HG03025 (cell line): Measurements from ENCODE around the gene FOLR2.

Experiments
- ATAC-seq: cut with Tn5 transposase; IDR thresholded peaks from one replicate; pipeline ENCODE4 v1.9.1; 2021; ENCODE audit warnings: mild to moderate bottlenecking, moderate library complexity; ENCODE audit not compliant: unreplicated experiment, low FRiP score

The FOLR2 gene

DNA sequence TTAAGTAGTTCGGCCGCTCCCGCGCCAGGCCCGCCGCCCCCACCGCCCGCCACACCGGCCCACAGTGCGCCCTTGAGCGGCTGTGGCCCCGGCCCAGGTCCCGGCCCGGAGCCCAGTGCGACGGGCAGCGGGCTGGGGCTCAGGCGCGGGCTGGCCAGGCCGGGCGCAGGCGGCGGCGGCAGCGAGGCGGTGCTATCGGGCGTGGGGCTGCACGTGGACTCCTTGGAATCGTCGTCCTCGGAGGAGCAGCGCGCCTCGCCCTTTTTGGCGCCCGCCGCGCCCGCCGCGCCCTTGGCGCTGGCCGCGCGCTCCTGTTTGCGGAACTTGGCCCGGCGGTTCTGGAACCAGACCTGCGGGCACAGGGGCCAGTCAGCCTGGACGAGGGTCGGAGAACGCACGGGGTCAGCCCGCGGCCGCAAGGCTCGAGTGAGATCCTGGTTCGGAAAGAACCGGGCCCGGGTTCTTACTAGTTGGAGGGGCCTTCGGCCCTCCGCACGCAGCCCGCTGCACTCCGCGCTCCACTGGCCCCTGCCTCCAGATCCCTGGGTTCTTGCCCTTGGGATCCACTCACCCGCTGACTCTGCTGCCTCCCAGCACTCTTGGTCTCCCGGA lies 23.4 kb downstream of the FOLR2 start:
- no peak for ATAC-seq

DNA sequence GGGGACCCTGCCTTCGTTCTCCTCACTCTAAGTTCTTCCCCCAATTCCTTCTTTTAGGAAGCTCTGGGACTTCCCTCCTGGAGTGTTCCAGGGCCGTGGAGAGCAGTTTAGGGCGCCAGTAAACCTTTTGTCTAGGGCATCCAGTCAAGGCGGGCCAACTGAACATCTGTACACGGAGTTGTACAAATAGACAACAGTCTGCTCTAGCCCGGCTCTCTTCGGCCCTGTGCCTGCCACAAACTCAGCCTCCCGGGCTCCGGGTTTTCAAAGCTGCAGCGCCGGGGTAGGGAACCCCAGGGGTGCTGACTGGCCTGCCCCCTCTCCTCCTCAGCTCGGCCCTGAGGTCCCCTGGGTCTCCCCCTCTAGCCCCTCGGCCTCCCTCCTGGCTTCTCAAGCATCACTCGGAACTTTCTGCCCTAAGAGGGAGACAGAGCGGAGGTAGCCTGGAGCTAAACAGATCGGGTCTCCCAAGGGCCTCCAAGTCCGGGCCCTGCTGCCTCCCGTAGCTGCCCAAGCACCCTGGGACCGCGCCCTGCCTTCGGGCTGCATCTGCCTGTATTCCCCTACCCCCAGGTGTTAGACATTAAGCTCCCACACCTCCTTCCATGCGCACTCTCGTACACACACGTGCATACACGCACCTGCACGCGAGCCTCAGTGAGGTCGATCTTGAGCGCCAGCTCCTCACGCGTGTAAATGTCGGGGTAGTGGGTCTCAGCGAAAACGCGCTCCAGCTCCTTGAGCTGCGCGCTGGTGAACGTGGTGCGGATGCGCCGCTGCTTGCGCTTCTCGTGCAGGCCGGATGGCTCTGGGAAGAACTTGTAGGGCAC lies 24.1 kb downstream of the FOLR2 start:
- ATAC-seq: no peak

DNA sequence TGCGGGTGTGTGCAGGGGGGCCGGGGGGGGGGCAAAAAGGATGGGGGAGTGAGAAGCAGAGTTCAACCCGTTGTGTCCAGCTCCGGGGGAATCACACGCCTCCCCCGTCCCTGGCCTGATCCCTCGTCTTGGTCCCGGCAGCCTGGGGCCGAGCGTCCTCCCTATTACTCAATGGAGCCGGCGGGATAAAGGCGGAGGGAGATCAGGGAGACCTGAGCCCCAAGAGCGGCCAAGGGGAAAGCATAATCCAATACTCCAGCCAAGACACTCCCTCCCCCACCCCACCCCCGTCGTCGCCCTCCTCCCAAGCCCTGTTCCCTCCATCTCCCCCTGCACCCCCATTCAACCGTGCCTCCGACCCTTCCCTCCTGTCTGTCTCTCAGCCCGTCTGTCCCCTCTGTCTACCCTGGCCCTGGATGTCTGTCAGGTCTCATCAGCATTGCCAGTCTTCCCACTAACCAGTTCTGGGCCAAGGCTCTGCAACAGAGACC lies 24.7 kb downstream of the FOLR2 start:
- no peak for ATAC-seq

DNA sequence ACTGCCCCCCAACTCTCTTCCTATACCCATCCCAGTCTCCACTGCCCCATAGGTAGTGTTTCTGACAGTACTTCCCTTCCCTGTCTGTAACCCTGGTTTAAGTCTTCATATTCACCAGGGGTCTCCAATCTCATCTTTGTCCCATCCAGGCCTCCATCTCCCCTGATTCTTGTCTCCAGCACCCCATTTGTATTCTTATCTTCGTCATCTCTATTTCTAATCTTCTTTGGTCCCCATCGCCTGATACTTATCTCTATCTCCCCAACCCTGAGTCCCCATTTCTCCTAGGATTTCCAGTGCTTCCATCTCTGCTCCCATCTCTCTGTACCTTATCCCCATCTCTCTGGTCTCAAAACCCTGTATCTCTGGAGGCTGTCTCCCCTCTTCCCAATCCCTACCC lies 25.5 kb downstream of the FOLR2 start:
- ATAC-seq: no peak

DNA sequence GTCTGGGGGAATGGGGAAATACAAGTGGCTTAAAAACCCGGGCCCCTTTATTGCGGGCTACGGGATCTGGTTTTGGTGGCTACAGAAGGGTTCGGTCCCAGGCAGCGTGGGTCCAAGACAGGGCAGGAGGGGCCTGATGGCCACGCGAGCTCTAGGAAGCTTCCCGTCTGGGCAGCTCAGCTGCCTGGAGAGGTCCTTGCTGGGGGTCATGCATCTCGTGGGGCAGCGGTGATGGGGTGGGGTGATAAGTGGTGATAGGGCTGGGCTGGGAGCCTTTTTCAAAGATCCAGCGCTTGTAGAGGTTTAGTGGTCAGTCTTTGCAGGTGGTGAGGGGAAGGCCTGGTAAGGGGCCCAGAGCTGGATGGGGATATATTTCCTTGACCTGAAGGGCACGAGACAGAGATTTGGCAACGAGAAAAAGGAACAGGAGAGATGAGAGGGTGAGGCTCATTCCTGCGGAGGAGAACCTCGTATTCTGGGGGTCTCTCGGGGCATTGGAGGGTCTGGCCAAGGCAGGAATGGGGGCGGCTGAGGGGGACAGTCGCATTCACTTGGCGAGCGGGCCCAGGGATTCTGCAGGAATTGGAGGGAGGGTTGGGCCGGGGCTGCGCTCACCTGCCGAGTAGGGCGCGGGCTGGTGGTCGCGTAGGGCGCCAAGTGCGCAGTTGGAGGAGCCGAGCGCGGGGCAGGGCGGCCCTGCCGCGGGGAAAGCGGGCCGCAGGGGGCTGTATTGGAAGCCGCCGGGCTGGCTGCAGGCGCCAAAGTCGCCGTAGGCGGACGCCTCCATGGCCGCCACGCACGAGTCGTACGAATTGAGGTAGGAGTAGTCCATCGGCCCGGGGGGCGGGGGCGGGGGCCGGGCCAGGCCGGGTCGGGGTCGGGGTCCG lies 26.8 kb downstream of the FOLR2 start:
- no peak for ATAC-seq

DNA sequence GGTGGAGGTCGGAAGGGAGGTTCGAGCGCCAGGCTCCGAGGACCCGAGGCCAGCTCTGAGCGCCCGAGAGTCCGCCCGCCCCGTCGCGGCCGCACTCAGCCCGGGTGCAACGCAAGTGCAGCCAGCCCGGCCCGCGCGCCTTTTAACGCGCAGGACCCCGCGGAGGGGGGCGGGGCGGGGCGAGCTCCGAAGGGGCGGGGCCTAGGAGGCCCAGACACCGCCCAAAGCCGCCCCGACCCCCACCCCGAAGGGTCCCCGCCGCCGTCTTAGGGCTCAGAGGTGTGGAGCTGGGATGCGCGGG lies 27.4 kb downstream of the FOLR2 start, which contains the start of gene PHOX2A:
TSS of gene PHOX2A (minus strand) at position 117 of the 301 bp plus-strand sequence. CDS start 172 bp downstream, outside the sequence.
- no peak for ATAC-seq

DNA sequence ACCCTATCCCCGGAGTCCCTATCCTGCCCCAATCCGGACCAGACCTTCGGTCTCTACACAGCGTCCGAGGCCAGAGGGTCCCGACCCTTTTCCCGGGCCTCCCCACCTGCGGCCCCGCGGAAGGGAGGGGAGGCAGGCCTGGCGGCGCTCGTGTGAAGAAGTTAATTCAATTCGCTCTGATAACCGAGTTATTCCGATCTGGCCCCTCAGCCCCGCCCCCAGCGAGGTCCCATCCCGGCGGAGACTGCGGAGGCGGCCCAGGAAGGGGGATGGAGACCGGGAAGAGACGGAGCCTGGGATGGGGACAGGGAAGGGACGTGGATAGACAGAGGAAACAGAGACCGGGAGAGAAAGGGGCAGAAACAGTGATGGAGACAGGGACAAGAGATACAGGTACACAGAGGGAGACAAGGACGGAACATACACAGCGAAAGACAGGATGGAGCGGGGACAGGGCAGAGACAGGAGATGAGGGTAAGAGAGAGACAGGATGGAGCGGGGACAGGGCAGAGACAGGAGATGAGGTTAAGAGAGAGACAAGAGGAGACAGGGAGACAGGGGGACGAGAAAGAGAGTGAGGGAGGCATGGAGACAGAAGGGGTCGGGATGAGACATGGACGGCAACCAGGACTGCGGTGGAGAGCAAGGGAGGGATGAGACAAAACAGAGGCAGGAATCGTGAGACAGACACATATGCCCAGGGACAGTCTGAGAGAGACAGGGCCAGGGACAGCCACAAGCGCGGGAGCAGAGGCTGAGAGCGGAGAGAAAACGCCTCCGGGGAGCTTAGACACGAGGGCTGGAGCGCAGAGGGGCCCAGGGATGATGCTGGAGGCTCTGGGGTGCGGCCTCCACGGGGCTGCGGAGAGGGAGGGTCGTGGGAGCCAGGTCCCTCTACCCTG lies 28.0 kb downstream of the FOLR2 start:
- no peak for ATAC-seq

DNA sequence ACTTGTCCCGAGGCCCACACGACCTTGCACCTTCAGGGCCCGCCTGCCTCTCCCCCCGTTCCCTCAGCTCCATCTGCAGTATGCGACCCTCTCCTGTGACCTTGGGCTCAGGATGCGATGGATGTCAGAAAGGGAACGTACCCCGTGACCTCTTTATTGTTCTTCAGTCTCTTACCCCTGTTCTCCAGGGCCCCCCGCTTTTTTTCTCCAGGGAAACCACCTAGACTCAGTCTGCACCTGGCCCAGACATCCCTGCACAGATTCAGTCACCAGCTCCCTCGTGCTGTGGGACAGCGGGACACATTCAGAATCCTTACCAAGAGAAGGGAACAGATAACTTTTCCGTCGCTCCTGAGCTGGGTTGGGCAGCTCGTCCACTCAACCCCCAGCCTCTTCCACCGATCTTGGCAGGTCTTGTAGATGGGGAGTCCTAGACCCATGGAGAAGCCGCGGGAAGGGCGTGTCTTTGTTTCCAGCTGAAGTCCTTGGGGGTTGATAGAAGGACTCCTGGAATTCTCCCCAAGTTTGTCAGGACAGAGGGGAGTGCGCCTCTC lies 28.7 kb downstream of the FOLR2 start:
- no peak for ATAC-seq

DNA sequence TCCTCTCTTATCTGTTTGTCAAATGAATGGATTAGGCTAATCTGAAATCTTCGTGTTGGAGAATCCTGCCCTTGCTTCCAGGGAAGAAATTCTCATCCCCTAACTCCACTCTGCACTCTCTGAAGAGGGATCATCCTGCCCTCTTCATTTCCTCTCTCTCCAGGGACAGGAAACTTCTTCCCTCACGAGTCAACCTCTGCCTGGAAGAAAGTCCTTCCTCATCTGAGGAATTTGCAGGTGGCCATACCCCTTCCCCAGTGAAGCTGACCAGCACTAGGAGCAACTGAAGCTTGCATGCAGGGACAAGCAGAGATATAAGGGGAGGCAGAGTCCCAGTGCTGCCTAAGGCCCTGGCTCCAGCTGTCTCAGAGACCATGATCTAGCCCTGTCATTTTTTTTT lies 31.0 kb downstream of the FOLR2 start:
- no peak for ATAC-seq

DNA sequence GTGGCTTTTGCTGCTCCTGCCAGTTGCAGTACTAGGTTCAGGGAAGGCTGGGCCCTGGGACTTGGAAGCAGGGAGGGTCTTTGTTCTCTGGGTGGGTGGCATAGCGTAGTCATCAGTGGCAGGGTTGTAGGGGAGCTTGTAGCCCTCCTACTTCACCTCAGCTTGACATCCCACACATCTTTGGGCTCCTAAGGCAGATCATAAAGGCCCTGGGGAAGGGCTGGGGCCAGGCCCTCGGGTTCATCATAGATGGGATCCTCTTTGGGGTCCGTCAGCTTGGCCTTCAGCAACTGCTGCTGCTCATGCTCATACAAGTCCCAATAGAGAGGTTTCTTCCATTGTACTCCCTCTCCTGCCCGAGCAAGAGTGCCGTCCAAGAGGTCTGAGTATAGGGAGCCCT lies 33.4 kb downstream of the FOLR2 start:
- ATAC-seq: no peak

DNA sequence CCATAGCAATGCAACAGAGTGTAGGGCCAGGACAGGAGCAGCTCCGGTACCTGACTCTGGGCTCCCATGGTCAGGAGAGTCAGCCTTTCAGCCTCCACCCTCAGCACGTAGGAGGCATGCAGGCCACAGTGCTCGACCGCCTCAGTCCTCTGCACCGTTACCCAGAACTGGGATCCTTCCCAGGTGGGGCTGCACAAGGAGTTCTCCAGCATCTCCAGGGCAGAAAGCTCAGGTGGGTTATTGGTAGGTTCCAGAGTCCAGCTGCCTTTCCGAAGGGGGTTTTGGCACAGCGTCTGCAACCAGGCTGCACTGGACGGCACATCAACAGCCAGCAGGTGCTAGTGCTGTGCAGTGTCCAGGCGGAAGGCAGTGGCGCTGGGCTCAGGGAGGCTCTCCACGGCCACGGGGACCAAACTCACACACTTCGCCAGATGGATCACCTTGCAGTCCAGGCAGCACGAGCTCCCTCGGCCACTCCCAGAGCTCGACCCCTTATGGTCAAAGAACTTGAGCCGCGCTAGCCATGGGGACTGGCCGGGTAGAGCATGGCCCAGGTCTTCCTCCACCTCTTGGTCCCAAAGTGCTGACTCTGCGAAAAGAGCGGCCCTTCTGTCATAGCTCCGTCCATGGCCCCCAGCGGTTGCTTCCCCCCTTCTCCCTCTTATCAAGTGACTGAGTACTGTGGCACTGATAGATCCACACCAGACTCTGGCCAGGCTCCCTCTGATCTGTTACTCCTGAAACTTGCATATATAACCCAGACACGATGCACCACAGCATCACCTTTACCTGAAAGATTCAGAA lies 34.3 kb downstream of the FOLR2 start:
- ATAC-seq: no peak

DNA sequence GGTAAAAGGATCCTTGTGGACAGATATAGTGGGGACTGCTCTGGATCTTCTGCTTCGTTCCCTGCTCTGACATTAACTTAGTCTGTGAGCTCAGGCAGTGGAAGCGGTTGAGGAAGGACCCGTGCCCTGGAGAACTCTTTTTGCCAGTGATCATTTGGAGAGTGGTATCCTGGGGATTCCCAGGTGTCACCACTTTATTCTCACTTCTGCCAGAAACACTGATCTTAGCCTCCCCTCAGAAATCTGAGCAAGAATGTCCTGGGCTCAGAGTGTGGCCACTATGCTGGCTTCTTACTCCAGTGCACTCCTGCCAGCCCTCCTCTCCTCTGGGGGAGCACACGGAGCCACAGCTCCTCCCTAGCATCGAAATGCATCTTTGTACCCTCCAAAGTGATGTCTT lies 35.0 kb downstream of the FOLR2 start:
- no peak for ATAC-seq

DNA sequence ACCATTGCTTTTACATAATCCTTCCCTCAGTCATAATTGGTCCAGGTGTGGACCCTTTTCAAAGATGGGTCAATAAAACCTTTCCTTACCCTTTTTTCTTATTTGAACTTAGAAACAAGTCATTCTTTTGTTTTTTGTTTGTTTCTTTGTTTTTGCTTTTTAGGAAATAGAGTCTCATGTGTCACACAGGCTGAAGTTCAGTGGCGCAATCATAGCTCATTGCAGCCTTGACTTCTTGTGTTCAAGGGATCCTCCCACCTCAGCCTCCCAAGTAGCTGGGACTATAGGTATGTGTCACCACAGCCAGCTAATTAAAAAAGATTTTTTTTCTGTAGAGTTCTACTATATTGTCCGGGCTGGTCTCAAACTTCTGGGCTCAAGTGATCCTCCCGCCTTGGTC lies 36.8 kb downstream of the FOLR2 start:
- no peak for ATAC-seq

DNA sequence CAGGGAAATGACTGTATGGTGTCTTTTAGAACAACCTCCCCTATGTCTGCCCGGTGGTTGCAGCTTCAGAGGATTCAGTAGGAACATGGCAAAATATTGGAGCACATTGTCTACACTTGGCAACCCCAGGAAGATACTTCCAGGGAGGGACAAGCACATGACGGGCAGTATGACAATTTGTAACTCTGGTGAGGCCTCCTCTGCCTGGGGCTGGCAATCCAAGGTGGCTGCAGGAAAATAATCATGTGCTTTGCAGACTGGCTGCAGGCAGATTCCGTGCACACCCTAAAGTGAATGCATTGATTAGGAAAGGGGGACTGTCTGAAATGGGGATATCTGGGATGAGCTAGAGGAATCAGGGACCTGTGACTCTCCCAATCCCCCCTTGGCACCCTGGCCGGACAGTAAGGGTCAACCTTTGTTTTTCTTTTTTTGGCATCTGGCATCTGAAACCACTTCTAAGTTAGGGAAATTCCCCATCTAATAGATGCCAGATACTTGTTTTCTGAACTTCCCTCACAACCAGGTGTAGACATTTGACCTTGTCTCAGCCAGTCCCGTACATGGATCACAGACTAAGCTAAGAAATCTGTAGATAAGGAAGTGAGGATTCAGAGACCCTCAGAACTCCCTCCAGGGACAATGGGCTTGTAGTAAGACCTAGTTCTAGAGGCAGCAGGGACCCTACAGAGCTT lies 37.9 kb downstream of the FOLR2 start:
- no peak for ATAC-seq

DNA sequence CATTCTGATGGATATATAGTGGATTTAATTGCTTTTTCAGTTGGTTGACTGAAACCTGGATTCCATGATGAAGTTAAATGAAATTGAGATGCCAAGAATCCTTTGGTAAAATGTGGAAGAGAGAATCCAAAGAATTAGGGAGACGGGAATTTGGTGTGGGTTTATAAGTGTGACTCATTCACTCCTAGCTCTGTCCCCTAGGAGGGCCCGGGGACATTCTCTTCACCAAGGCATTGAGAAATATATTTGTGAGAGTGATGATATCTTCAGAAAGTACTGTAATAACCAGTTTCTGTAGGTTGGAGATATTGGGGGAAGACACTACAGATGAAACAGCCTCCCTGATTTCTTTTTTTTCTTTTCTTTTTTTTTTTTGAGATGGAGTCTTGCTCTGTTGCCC lies 41.0 kb downstream of the FOLR2 start:
- ATAC-seq: no peak

DNA sequence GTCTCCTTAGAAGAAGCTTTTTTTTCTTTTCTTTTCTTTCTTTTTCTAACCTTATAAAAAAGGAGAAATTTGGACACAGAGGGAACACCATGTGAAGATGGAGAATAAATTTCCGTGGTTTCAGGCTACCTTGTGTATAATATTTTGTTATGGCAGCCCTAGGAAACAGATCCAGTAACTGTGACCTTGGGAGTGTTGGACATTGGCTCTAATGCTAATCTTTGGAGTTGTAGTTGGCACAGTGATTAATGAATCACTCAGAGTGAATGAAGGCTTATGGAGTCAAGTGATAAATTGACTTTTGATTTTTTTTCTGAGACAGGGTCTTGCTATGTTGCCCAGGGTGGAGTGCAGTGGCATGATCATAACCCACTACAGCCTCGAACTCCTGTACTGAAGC lies 42.9 kb downstream of the FOLR2 start:
- no peak for ATAC-seq

DNA sequence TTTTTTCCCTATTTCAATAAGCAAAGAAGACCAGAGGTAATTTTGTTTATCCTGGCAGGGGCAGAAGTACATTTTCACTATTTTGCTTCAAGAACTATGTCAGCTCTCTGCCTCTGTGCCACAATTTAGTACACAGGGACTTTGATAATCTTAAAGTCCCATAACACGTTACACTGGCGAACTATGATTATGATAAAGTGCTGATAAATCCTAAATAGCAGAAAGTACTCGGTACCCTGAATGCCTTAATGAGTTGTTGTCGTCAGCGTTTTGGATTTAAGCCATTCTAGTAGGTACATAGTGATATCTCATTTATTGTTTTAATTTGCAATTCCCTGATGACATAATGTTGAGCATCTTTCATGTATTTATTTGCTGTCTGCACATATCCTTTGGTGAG lies 44.0 kb downstream of the FOLR2 start:
- no peak for ATAC-seq

DNA sequence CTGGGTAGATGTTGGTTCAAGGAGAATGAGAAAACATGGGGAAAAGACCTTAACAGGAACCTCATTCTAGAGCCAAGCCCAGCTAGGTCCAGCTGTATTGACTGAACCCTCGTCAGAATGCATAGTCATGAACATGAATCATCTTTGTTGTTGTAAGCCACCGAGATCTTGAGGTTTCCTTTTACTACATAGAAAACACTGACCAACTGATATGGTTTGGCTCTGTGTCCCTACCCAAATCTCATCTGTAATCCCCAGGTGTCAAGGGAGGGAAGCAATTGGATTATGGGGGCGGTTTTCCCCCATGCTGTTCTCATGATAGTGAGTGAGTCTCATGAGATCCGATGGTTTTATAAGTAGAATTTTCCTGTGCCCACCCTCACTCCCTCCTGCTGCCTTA lies 46.8 kb downstream of the FOLR2 start:
- no peak for ATAC-seq

DNA sequence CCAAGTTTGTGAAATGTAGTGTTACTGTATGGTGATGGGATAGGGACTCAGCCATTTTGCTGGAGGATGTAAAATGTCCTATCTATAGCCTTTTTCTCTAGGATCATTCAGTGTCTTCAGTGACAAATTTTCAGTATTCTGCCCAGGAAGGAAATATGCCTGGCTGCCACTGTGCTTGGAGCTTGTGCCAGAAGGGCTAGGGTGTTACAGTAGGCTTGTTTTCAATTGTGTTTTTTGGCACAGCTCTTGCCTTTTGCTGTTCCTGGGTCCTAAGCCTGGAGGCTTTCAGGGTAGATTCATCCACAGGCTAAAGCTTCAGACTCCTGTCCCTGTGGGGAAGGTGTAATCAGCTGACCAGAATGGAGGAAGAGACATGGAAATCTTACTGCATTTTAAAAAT lies 49.4 kb downstream of the FOLR2 start:
- no peak for ATAC-seq
